OCI-M1 (cell line): ENCODE data around the gene IRF1.
"Not testable (repeated sequence)": the region's sequence is repeated elsewhere in the genome, so short reads cannot be mapped to it uniquely, and the experiment has no call there.

Experiments used
- DNase-seq: peaks from one replicate; lab custom pipeline; 2025; lab: John Stamatoyannopoulos, UW

IRF1 gene

DNA sequence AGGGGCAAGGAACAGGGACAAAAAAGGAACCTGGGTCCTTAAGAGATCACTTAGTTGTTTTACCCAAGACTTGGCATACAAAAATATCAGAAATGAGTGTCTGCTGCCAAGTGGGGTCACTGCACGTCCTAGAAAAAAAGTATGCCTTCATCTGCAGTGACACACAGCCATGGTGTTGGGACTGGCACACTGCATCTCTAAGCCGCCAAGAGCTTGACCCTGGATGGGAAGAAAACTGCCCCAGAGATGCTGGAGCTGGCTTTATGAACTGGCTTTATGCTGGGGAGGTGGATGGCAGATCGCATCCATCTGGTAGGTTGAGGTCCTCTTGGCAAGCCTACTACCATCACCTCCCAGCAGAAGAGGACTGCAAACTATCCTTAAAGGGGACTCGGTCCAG is 51.7 kb downstream of the IRF1 start:
- no peak for DNase-seq

- not testable (repeated sequence) for DNase-seq
Measured at GRCh38 chr5:132438267-132438645, 52.3 kb downstream of the IRF1 start.

GRCh38 chr5:132437604-132438266 is 52.8 kb downstream of the IRF1 start:
- peak; percentile 88 for DNase-seq

GRCh38 chr5:132436936-132437335 is 53.6 kb downstream of the IRF1 start:
- DNase-seq, result no peak

DNA sequence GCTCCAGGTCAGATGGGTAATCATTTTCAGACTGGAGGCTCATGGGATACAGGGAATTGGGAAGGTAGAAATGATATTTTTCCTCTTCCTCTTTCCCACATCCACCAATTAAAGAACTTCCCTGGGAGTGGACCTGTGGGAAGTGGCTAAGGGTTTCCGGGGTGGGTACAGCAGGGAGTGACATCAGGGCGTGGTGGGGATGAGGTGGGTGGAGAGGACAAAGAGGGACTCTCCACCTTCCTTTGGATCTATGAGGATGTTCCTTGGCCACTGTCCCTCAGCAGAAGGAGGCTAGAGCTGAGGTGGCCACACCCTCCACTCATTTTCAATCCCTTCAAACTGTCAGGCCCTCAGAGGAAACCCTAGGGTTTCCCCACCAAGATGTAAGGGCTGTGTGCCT is 54.7 kb downstream of the IRF1 start:
- no peak for DNase-seq

GRCh38 chr5:132435447-132435846 is 55.1 kb downstream of the IRF1 start:
- no peak for DNase-seq

DNA sequence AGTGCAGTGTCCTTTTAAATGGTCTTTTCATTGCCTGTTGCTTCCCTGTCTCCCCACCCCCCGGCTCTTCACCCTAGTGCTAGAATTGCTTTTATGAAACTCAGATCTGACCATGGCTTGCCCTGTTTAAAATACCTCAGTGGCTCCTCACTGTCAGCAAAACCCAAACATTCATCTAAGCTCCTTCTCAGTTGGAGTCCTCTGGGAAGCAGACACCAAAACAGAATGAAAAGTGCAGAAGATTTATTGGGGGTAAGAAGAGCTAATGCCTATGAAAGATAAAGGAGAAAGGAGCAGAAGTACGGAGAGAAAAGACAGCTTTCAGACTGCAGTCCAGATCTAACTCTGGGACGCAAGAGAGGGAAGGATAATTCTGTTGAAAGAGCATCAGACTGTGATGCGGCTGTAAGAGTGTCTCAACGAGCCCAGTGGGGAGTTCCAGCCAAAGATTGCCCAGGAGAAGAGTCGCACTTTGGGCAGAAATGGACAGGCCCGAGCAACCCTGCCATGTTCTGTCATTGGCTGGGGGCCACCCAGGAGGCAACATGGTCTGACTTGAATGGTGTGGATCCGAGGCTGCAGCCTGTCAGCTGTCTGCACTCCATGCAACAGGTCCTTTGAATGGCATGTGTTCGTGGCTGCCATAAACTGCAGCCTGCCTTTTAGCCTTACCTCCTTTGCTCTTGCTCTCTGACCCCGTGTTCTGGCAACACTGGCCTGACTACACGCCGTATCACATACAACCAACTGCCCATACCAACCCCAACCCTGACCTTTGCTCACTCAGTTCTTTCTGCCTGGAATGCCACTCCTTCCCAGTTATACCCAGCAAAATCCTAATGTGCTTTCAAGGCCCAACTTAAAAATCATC is 55.9 kb downstream of the IRF1 start:
- no peak for DNase-seq

- no peak for DNase-seq
Measured at GRCh38 chr5:132433141-132433540, 57.4 kb downstream of the IRF1 start.

DNA sequence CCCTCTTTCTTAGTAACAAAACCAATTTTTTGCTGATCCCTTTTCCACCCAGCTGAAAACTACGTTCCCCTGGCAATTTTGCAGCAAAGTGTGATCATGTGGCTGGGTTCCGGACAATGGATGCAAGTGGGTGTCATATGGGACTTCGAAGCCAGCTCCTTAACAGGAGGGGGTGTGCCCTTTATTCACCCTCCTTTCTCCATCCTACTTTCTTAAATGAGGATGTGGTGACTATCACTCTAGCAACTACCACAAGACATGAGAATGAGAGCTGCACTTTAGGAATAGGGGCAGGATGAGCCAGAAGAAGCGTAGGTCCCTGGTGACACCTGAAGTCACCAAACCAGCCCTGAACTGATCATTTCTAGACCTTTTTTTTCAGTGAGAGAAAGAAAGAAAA is 58.9 kb downstream of the IRF1 start:
- peak; percentile 15 for DNase-seq
